PFSK-1 (cell line): ENCODE measurements around the gene CENPC.

Experiments used
- POLR2AphosphoS5 ChIP-seq: IDR thresholded peaks from 2 replicates; pipeline ENCODE4 v1.6.1; 2012; ENCODE audit warnings: low read depth, mild to moderate bottlenecking, control low read depth, low read length, moderate library complexity
- TF ChIP-seq, protein P1 (sequence below), 2 experiments: IDR thresholded peaks; 2 replicates each; pipeline versions ENCODE4 v1.6.1 to v1.8.0; 2011 to 2012; ENCODE audit warnings: low read depth in 2 of 2, low read length in 2 of 2, control low read depth in 1 of 2, inconsistent platforms in 1 of 2, mild to moderate bottlenecking in 1 of 2, moderate library complexity in 1 of 2; ENCODE audit not compliant: insufficient read depth in 1 of 2

DNA sequence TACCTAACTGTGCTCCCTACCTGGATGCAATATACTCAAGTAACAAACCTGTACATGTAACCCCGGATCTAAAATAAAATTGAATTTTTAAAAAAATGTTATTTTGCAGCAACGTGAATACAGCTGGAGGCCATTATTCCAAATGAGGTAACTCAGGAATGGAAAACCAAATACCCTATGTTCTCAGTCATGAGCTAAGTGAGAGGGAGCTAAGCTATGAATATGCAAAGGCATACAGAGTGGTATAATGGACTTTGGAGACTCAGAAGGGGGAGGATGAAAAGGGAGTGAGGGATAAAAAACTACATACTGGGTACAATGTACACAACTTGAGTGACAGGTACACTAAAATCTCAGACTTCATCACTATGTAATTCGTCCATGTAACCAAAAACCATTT is 78.6 kb downstream of the CENPC start:
- TF ChIP-seq, protein P1, sequence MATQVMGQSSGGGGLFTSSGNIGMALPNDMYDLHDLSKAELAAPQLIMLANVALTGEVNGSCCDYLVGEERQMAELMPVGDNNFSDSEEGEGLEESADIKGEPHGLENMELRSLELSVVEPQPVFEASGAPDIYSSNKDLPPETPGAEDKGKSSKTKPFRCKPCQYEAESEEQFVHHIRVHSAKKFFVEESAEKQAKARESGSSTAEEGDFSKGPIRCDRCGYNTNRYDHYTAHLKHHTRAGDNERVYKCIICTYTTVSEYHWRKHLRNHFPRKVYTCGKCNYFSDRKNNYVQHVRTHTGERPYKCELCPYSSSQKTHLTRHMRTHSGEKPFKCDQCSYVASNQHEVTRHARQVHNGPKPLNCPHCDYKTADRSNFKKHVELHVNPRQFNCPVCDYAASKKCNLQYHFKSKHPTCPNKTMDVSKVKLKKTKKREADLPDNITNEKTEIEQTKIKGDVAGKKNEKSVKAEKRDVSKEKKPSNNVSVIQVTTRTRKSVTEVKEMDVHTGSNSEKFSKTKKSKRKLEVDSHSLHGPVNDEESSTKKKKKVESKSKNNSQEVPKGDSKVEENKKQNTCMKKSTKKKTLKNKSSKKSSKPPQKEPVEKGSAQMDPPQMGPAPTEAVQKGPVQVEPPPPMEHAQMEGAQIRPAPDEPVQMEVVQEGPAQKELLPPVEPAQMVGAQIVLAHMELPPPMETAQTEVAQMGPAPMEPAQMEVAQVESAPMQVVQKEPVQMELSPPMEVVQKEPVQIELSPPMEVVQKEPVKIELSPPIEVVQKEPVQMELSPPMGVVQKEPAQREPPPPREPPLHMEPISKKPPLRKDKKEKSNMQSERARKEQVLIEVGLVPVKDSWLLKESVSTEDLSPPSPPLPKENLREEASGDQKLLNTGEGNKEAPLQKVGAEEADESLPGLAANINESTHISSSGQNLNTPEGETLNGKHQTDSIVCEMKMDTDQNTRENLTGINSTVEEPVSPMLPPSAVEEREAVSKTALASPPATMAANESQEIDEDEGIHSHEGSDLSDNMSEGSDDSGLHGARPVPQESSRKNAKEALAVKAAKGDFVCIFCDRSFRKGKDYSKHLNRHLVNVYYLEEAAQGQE (IDR thresholded peaks at IDR 0.05; ENCODE audit: insufficient read depth in 1 of 2, low read depth in 2 of 2, low read length in 2 of 2): no peak
- no peak for TF ChIP-seq POLR2AphosphoS5
